HUES48 (cell line): ENCODE results near the gene UBR2.
"Not testable (repeated sequence)": the region's sequence is repeated elsewhere in the genome, so short reads cannot be mapped to it uniquely, and the experiment has no call there.

ENCODE experiments used
- H3K27ac ChIP-seq: one replicate; pipeline ENCODE4 v1.7.0; 2013; ENCODE audit warnings: low read depth, low read length, inconsistent platforms
- H3K27me3 ChIP-seq: 2 replicates; pipeline ENCODE4 v1.6.1; 2013; ENCODE audit warnings: mild to moderate bottlenecking, low read length; ENCODE audit not compliant: control insufficient read depth, insufficient read depth
- H3K36me3 ChIP-seq: 2 replicates; pipeline ENCODE4 v1.6.1; 2013; ENCODE audit warnings: low read length; ENCODE audit not compliant: control insufficient read depth, insufficient read depth
- H3K4me1 ChIP-seq: 2 replicates; pipeline ENCODE4 v1.6.1; 2013; ENCODE audit warnings: mild to moderate bottlenecking, low read length; ENCODE audit not compliant: control insufficient read depth, insufficient read depth
- H3K4me3 ChIP-seq: 2 replicates; pipeline ENCODE4 v1.5.1; 2013; ENCODE audit warnings: mild to moderate bottlenecking, low read depth, low read length
- H3K9ac ChIP-seq: 2 replicates; pipeline ENCODE4 v1.6.1; 2013; ENCODE audit warnings: mild to moderate bottlenecking, low read depth, low read length, moderate library complexity
- H3K9me3 ChIP-seq: 2 replicates; pipeline ENCODE4 v1.6.1; 2013; ENCODE audit warnings: low read length; ENCODE audit not compliant: control insufficient read depth, insufficient read depth

The UBR2 gene

GRCh38 chr6:42653851-42654250, 90.0 kb downstream of the UBR2 start:
- no peaks in the 10 kb centered on the region for H3K9me3 ChIP-seq
- H3K9ac ChIP-seq, result no peak overlapping the region
- no peak overlapping the region for H3K4me3 ChIP-seq
- peaks cover 84% of the 10 kb centered on the region for H3K36me3 ChIP-seq
- H3K4me1 ChIP-seq, result no peaks in the 10 kb centered on the region
- H3K27me3 ChIP-seq, result no peaks in the 10 kb centered on the region
- no peak overlapping the region for H3K27ac ChIP-seq

GRCh38 chr6:42659806-42660205, 96.0 kb downstream of the UBR2 start:
- H3K4me1 ChIP-seq, result no peaks in the 10 kb centered on the region
- H3K4me3 ChIP-seq, result no peak overlapping the region
- no peak overlapping the region for H3K27ac ChIP-seq
- H3K27me3 ChIP-seq, result no peaks in the 10 kb centered on the region
- H3K9me3 ChIP-seq, result no peaks in the 10 kb centered on the region
- no peak overlapping the region for H3K9ac ChIP-seq
- peaks cover 78% of the 10 kb centered on the region for H3K36me3 ChIP-seq

DNA sequence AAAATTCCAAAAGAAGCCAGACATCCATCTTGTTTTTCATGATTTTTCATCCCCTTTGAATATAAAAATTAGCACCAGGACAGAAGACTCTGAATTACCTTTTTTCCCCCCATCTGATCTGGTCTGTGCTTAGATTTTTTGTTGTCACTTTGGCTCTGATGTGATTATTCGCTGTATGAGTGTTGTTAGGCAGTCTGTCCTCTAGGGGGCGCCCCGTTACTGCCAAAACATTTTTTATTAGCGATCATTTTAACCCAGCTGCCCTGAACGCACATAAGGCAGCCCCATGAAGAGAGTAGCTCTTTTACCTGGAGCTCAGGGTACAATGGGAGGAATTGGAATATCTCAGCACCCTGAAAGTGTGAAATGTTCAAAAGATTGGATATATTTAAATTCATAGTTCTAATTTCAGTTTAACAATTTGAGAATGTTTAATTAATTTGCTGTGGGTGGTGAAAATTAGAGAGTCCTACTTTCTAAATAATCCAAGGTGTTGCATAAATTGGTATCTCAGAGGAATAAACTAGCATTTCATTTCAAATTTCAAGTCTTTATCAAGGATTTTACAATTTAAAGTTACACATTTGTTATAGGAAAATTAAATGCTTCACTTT, 97.8 kb downstream of the UBR2 start:
- Histone ChIP-seq H3K9me3 (no peaks in the 10 kb centered on the region), H3K27ac (no peak overlapping the region), H3K4me3 (no peak overlapping the region), H3K9ac (no peak overlapping the region), H3K36me3 (peaks cover 83% of the 10 kb centered on the region), H3K4me1 (no peaks in the 10 kb centered on the region), H3K27me3 (no peaks in the 10 kb centered on the region)

- Histone ChIP-seq H3K27me3 (no peaks in the 10 kb centered on the region), H3K36me3 (peaks cover 76% of the 10 kb centered on the region), H3K9ac (no peak overlapping the region), H3K27ac (no peak overlapping the region), H3K4me1 (no peaks in the 10 kb centered on the region), H3K4me3 (no peak overlapping the region), H3K9me3 (no peaks in the 10 kb centered on the region)
Observed at GRCh38 chr6:42664718-42665117, 100.9 kb downstream of the UBR2 start.

DNA sequence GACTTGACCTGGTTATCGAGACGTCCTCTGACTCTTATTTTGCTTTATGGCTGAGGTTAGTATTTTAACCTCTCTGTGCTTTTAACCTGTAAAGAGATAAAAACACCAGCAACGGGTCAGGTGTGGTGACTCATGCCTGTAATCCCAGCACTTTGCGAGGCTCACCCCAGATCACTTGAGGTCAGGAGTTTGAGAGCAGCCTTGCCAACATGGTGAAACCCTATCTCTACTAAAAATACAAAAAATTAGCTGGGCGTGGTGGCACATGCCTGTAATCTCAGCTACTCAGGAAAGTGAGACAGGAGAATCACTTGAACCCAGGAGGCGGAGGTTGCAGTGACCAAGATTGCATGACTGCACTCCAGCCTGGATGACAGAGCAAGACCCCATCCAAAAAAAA, 110.5 kb downstream of the UBR2 start:
- H3K27ac ChIP-seq, H3K27me3 ChIP-seq, H3K4me3 ChIP-seq, H3K9ac ChIP-seq, H3K9me3 ChIP-seq, H3K4me1 ChIP-seq: not testable (repeated sequence)
- H3K36me3 ChIP-seq, result peaks cover 93% of the 10 kb centered on the region

DNA sequence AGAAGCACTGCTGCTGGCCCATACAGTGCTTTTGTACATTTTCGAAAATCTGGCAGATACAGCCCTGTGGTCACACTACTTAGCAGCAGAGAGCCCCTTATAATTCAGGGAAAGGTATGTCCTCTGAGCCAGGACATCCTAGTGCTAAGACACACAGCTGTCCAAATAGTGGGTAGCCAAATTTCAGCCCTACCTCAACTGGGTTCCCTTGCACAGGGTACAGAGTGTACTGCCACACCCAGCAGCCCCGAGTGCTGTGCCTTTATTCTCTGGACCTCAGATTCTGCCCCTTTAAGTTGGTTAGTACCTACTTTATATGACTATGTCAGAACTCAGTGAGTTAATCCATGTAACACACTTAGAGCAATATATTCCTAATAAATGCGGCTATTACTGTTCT, 111.0 kb downstream of the UBR2 start:
- H3K4me3 ChIP-seq, result no peak overlapping the region
- peaks cover 93% of the 10 kb centered on the region for H3K36me3 ChIP-seq
- no peak overlapping the region for H3K9ac ChIP-seq
- H3K4me1 ChIP-seq, result no peaks in the 10 kb centered on the region
- H3K27me3 ChIP-seq, result no peaks in the 10 kb centered on the region
- H3K27ac ChIP-seq, result no peak overlapping the region
- H3K9me3 ChIP-seq, result no peaks in the 10 kb centered on the region

- Histone ChIP-seq H3K27me3 (no peaks in the 10 kb centered on the region), H3K27ac (no peak overlapping the region), H3K9me3 (no peaks in the 10 kb centered on the region), H3K36me3 (peaks cover 90% of the 10 kb centered on the region), H3K9ac (no peak overlapping the region), H3K4me1 (no peaks in the 10 kb centered on the region), H3K4me3 (no peak overlapping the region)
Observed at GRCh38 chr6:42679358-42679757, 115.5 kb downstream of the UBR2 start.

DNA sequence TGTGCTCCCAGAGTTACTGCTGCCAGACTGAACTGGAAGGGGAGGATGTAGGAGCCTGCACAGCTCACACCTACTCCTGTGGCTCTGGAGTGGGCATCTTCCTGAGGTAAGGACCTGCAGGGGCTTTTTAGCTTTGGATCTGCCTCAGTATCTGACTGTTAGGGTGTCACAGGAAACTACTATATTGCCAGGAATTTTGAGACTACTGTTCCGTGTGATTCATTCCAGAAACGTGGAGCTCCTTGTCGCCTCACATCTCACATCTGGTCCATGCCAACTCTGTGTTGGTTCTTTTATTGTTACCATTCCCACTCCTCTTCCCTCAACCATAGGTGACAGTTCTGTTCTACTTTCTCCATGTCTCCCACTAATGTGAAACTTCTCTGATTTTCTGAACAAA, 124.5 kb downstream of the UBR2 start:
- H3K27me3 ChIP-seq, result no peaks in the 10 kb centered on the region
- H3K36me3 ChIP-seq, result peaks cover 80% of the 10 kb centered on the region
- H3K4me3 ChIP-seq, result no peak overlapping the region
- H3K27ac ChIP-seq, result no peak overlapping the region
- H3K4me1 ChIP-seq, result no peaks in the 10 kb centered on the region
- no peaks in the 10 kb centered on the region for H3K9me3 ChIP-seq
- H3K9ac ChIP-seq, result no peak overlapping the region

GRCh38 chr6:42689371-42689770, 125.5 kb downstream of the UBR2 start:
- Histone ChIP-seq H3K9me3 (no peaks in the 10 kb centered on the region), H3K27ac (no peak overlapping the region), H3K36me3 (peaks cover 81% of the 10 kb centered on the region), H3K27me3 (no peaks in the 10 kb centered on the region), H3K4me3 (no peak overlapping the region), H3K4me1 (no peaks in the 10 kb centered on the region), H3K9ac (no peak overlapping the region)

GRCh38 chr6:42690151-42690702, 126.4 kb downstream of the UBR2 start:
- Histone ChIP-seq H3K9me3 (no peaks in the 10 kb centered on the region), H3K27ac (no peak overlapping the region), H3K9ac (no peak overlapping the region), H3K4me1 (no peaks in the 10 kb centered on the region), H3K36me3 (peaks cover 82% of the 10 kb centered on the region), H3K27me3 (no peaks in the 10 kb centered on the region), H3K4me3 (no peak overlapping the region)

DNA sequence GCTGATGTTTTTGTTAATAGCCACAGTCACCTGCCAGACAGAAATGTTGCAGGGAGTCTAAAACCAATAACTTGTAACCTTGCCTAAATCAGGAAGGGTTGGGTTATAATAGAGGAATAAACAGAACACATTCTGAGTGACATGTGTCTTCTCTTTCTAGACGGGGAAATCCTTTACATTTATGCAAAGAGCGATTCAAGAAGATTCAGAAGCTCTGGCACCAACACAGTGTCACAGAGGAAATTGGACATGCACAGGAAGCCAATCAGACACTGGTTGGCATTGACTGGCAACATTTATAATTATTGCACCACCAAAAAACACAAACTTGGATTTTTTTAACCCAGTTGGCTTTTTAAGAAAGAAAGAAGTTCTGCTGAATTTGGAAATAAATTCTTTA, 127.0 kb downstream of the UBR2 start:
- H3K9ac ChIP-seq, result no peak overlapping the region
- no peak overlapping the region for H3K27ac ChIP-seq
- no peaks in the 10 kb centered on the region for H3K27me3 ChIP-seq
- H3K36me3 ChIP-seq, result peaks cover 76% of the 10 kb centered on the region
- no peaks in the 10 kb centered on the region for H3K9me3 ChIP-seq
- H3K4me3 ChIP-seq, result no peak overlapping the region
- no peaks in the 10 kb centered on the region for H3K4me1 ChIP-seq
